CD14-positive monocyte (primary cell): ENCODE data around the gene ZDHHC14. TPM values are rescaled to one million over a fixed set of nuclear protein-coding genes. Genes with fewer than 3 reads are reported as not detected.

ENCODE experiments used
- DNase-seq, 3 donors: peaks; one replicate each; pipeline ENCODE4 v3.0.0-alpha.2; 2011 to 2022
- H2AFZ ChIP-seq: 2 replicates; pipeline ENCODE4 v1.6.0; 2012; ENCODE audit warnings: mild to moderate bottlenecking, low read depth, low read length, inconsistent platforms; ENCODE audit not compliant: insufficient read depth, poor library complexity, severe bottlenecking
- H3K27ac ChIP-seq, 2 donors: 1 replicate in 1 of 2; 2 replicates in 1 of 2; pipeline ENCODE4 v1.5.1; 2012 to 2013; ENCODE audit warnings: low read length in 2 of 2, control low read depth in 1 of 2, inconsistent platforms in 1 of 2, low read depth in 1 of 2, mild to moderate bottlenecking in 1 of 2
- H3K27me3 ChIP-seq, 2 donors: one replicate each; pipeline versions ENCODE4 v1.6.0 to v1.6.1; 2011 to 2013; ENCODE audit warnings: low read length in 2 of 2; ENCODE audit not compliant: control insufficient read depth in 2 of 2, insufficient read depth in 2 of 2
- H3K36me3 ChIP-seq, 2 donors: replicated peaks in 1 of 2; 1 replicate in 1 of 2; 2 replicates in 1 of 2; pipeline versions ENCODE4 v1.5.1 to v1.6.1; 2012 to 2013; ENCODE audit warnings: low read length in 2 of 2, control low read depth in 1 of 2, inconsistent platforms in 1 of 2, mild to moderate bottlenecking in 1 of 2; ENCODE audit not compliant: insufficient read depth in 2 of 2, control insufficient read depth in 1 of 2
- H3K4me1 ChIP-seq, 2 donors: 1 replicate in 1 of 2; 2 replicates in 1 of 2; pipeline versions ENCODE4 v1.5.1 to v1.6.1; 2012 to 2013; ENCODE audit warnings: low read length in 2 of 2, control low read depth in 1 of 2, inconsistent platforms in 1 of 2, mild to moderate bottlenecking in 1 of 2, moderate library complexity in 1 of 2; ENCODE audit not compliant: insufficient read depth in 2 of 2, control insufficient read depth in 1 of 2
- H3K4me2 ChIP-seq: replicated peaks from 2 replicates; pipeline ENCODE3; 2012; ENCODE audit warnings: low read length, moderate library complexity, mild to moderate bottlenecking; ENCODE audit not compliant: poor library complexity, severe bottlenecking; ENCODE audit errors: extremely low read depth
- H3K4me3 ChIP-seq, 3 experiments: fragments of 200-600 bp in 1 of 3; sonication (generic) in 1 of 3; replicated peaks in 1 of 3; 1 replicate in 2 of 3; 2 replicates in 1 of 3; pipeline ENCODE4 v1.5.1; 2011 to 2013; ENCODE audit warnings: low read length in 3 of 3, mild to moderate bottlenecking in 3 of 3, control low read depth in 2 of 3, low read depth in 2 of 3, inconsistent platforms in 1 of 3, moderate library complexity in 1 of 3
- H3K79me2 ChIP-seq: 2 replicates; pipeline ENCODE4 v1.6.0; 2012; ENCODE audit warnings: mild to moderate bottlenecking, control low read depth, inconsistent platforms, low read length, moderate library complexity; ENCODE audit not compliant: insufficient read depth
- H3K9ac ChIP-seq: 2 replicates; pipeline ENCODE4 v1.6.0; 2017; ENCODE audit warnings: low read length, mild to moderate bottlenecking; ENCODE audit not compliant: insufficient read depth, poor library complexity, severe bottlenecking
- H3K9me3 ChIP-seq, 2 donors: replicated peaks in 1 of 2; 1 replicate in 1 of 2; 2 replicates in 1 of 2; pipeline versions ENCODE4 v1.5.1 to v1.6.1; 2012 to 2013; ENCODE audit warnings: low read length in 2 of 2, control low read depth in 1 of 2; ENCODE audit not compliant: control insufficient read depth in 1 of 2, insufficient read depth in 1 of 2
- H4K20me1 ChIP-seq: 2 replicates; pipeline ENCODE4 v1.6.0; 2012; ENCODE audit warnings: mild to moderate bottlenecking, low read length, control low read depth, moderate library complexity; ENCODE audit not compliant: insufficient read depth
- H3K27ac Mint-ChIP-seq, 7 donors: one replicate each; pipeline ENCODE4 v1.8.0; 2020; ENCODE audit warnings: mild to moderate bottlenecking in 7 of 7, mixed read lengths in 7 of 7, moderate library complexity in 6 of 7, inconsistent platforms in 2 of 7
- H3K27me3 Mint-ChIP-seq, 3 donors: one replicate each; pipeline ENCODE4 v1.8.0; 2021 to 2022; ENCODE audit warnings: low read depth in 3 of 3, mild to moderate bottlenecking in 3 of 3, mixed read lengths in 3 of 3, moderate library complexity in 3 of 3, inconsistent platforms in 1 of 3
- H3K36me3 Mint-ChIP-seq, 2 donors: one replicate each; pipeline ENCODE4 v1.8.0; 2020; ENCODE audit warnings: mixed read lengths in 2 of 2, inconsistent platforms in 1 of 2, mild to moderate bottlenecking in 1 of 2
- H3K4me1 Mint-ChIP-seq: one replicate; pipeline ENCODE4 v1.8.0; 2020; ENCODE audit warnings: mild to moderate bottlenecking, mixed read lengths
- H3K4me3 Mint-ChIP-seq, 2 donors: one replicate each; pipeline ENCODE4 v1.8.0; 2020; ENCODE audit warnings: mild to moderate bottlenecking in 2 of 2, mixed read lengths in 2 of 2, moderate library complexity in 1 of 2
- H3K9me3 Mint-ChIP-seq, 7 donors: one replicate each; pipeline ENCODE4 v1.8.0; 2020 to 2022; ENCODE audit warnings: mixed read lengths in 7 of 7, mild to moderate bottlenecking in 6 of 7, moderate library complexity in 6 of 7, inconsistent platforms in 2 of 7
- CTCF ChIP-seq: fragments of 200-600 bp; IDR thresholded peaks from one replicate; pipeline ENCODE4 v1.8.0; 2022; ENCODE audit warnings: antibody characterized with exemption, mild to moderate bottlenecking
- WGBS: methylation state at CpG from one replicate; pipeline ENCODE4 v1.1.5; 2013; ENCODE audit warnings: missing lambda C conversion rate; ENCODE audit not compliant: insufficient coverage; 5-methylcytosine and 5-hydroxymethylcytosine counted together
- intact Hi-C, 2 donors: fragments of 100-400 bp; cut with micrococcal nuclease; formaldehyde crosslinking; loops; one replicate each; pipeline versions ENCODE4 v1.15.0 to v1.15.1; 2023
- polyA plus RNA-seq, 3 donors: library from polyadenylated mRNA; depleted of rRNA in 1 of 3; unstranded in 2 of 3; stranded (reverse) in 1 of 3; fragments of 300-500 nt in 2 of 3; fragments of >200 nt in 1 of 3; fragmentation: Illumina TruSeq in 2 of 3; gene quantifications; 1 replicate in 2 of 3; 2 replicates in 1 of 3; pipeline ENCODE4 v1.2.3, GENCODE V29; 2012 to 2021

The ZDHHC14 gene
- polyA plus RNA-seq, 3 donors = 0.30 to 1.7 (median 0.93) TPM

GRCh38 chr6:157530126-157530525 lies 149.1 kb downstream of the ZDHHC14 start:
- H3K9ac ChIP-seq = no peak overlapping the region
- H3K4me3 ChIP-seq = no peak overlapping the region
- Mint-ChIP-seq H3K27me3 (peaks cover 0 to 4% (median 1%) of the 10 kb centered on the region in 3 donors), H3K4me3 (no peak overlapping the region), H3K9me3 (no peaks in the 10 kb centered on the region), H3K36me3 (peaks cover 0 to 6% of the 10 kb centered on the region in 2 donors), H3K4me1 (peaks cover 35% of the 10 kb centered on the region), H3K27ac (no peak overlapping the region)
- H3K4me1 ChIP-seq = peaks cover 36 to 39% of the 10 kb centered on the region in 2 donors
- H2AFZ ChIP-seq = no peak overlapping the region
- intact Hi-C loops = no loop called here
- no peaks in the 10 kb centered on the region for H3K36me3 ChIP-seq
- no peak for DNase-seq
- peaks cover 2% of the 10 kb centered on the region for H3K79me2 ChIP-seq
- no peaks in the 10 kb centered on the region for H3K27me3 ChIP-seq
- H4K20me1 ChIP-seq = no peaks in the 10 kb centered on the region
- WGBS = 100% methylated on average over 1 of the region's 4 CpGs
- no peak overlapping the region for H3K27ac ChIP-seq
- H3K4me2 ChIP-seq = no peak overlapping the region
- no peak for TF ChIP-seq CTCF
- H3K9me3 ChIP-seq = no peaks in the 10 kb centered on the region

GRCh38 chr6:157530724-157531168 lies 149.8 kb downstream of the ZDHHC14 start:
- TF ChIP-seq CTCF = no peak
- Histone ChIP-seq H3K9me3 (no peaks in the 10 kb centered on the region), H3K4me3 (no peak overlapping the region), H3K27me3 (no peaks in the 10 kb centered on the region), H4K20me1 (no peaks in the 10 kb centered on the region), H3K79me2 (peaks cover 3% of the 10 kb centered on the region), H3K4me2 (no peak overlapping the region), H2AFZ (no peak overlapping the region), H3K36me3 (no peaks in the 10 kb centered on the region), H3K4me1 (peaks cover 43 to 46% of the 10 kb centered on the region in 2 donors), H3K27ac (no peak overlapping the region), H3K9ac (no peak overlapping the region)
- Mint-ChIP-seq H3K4me3 (no peak overlapping the region), H3K27me3 (peaks cover 0 to 1% (median 1%) of the 10 kb centered on the region in 3 donors), H3K27ac (no peak overlapping the region), H3K36me3 (peaks cover 0 to 6% of the 10 kb centered on the region in 2 donors), H3K9me3 (no peaks in the 10 kb centered on the region), H3K4me1 (peaks cover 41% of the 10 kb centered on the region)
- DNase-seq = no peak
- intact Hi-C loops = no loop called here
- 96% methylated on average over 5 of the region's 10 CpGs for WGBS
